Activated CD8-positive, alpha-beta memory T cell treated with anti-CD3 and anti-CD28 coated beads, Interleukin-2, amount 10 ng/mL, durations not matched to agents 7 days and 5 days (primary cell): ENCODE results near the gene FOXJ1. TPM values are rescaled to one million over a fixed set of nuclear protein-coding genes. Genes with fewer than 3 reads are reported as not detected.

Experiments used
- ATAC-seq: fragments of 150-1000 bp; cut with Tn5 transposase; one replicate; pipeline ENCODE4 v1.10.0; 2021; ENCODE audit warnings: moderate library complexity
- CTCF ChIA-PET: fragments of 350-600 bp; sonication (Branson Sonifier 250); formaldehyde crosslinking; loops from one replicate; lab custom pipeline; 2021; ENCODE audit warnings: antibody characterized with exemption; lab: Charles Lee
- DNase-seq: peaks from one replicate; pipeline ENCODE4 v3.0.0-alpha.2; 2020
- H3K27ac Mint-ChIP-seq: one replicate; pipeline ENCODE4 v1.8.0; 2021; ENCODE audit warnings: mild to moderate bottlenecking, mixed read lengths
- H3K27me3 Mint-ChIP-seq: one replicate; pipeline ENCODE4 v1.8.0; 2021; ENCODE audit warnings: mixed read lengths
- H3K36me3 Mint-ChIP-seq: one replicate; pipeline ENCODE4 v1.8.0; 2021; ENCODE audit warnings: mild to moderate bottlenecking, mixed read lengths
- H3K4me1 Mint-ChIP-seq: one replicate; pipeline ENCODE4 v1.8.0; 2021; ENCODE audit warnings: mixed read lengths
- H3K4me3 Mint-ChIP-seq: one replicate; pipeline ENCODE4 v1.8.0; 2021; ENCODE audit warnings: mild to moderate bottlenecking, moderate library complexity, mixed read lengths
- H3K9me3 Mint-ChIP-seq: one replicate; pipeline ENCODE4 v1.8.0; 2022; ENCODE audit warnings: low read depth, mixed read lengths
- total RNA-seq, 2 experiments: library from RNA; stranded (reverse); gene quantifications; one replicate each; pipeline ENCODE4 v1.2.3, GENCODE V29; 2021

Gene FOXJ1
- total RNA-seq, 2 experiments from 2014 or later, result 0.55 TPM; not detected in 1

- ATAC-seq, result no peak
- peaks cover 20% of the 10 kb centered on the region for H3K36me3 Mint-ChIP-seq
- no peaks in the 10 kb centered on the region for H3K9me3 Mint-ChIP-seq
- DNase-seq, result no peak
- peak overlapping the region; percentile 98 for H3K4me3 Mint-ChIP-seq
- no peaks in the 10 kb centered on the region for H3K27me3 Mint-ChIP-seq
- H3K27ac Mint-ChIP-seq, result peak overlapping the region; percentile 97
- peaks cover 16% of the 10 kb centered on the region for H3K4me1 Mint-ChIP-seq
- CTCF ChIA-PET, result interaction anchor here (0.9 to 4.0 kb wide), 15 partner anchors 8 to 281 kb away, joined by 3 to 21 read pairs (median 5); partner anchors contain the start of gene ZACN
Measured at GRCh38 chr17:76104140-76104895, 36.7 kb downstream of the FOXJ1 start.

DNA sequence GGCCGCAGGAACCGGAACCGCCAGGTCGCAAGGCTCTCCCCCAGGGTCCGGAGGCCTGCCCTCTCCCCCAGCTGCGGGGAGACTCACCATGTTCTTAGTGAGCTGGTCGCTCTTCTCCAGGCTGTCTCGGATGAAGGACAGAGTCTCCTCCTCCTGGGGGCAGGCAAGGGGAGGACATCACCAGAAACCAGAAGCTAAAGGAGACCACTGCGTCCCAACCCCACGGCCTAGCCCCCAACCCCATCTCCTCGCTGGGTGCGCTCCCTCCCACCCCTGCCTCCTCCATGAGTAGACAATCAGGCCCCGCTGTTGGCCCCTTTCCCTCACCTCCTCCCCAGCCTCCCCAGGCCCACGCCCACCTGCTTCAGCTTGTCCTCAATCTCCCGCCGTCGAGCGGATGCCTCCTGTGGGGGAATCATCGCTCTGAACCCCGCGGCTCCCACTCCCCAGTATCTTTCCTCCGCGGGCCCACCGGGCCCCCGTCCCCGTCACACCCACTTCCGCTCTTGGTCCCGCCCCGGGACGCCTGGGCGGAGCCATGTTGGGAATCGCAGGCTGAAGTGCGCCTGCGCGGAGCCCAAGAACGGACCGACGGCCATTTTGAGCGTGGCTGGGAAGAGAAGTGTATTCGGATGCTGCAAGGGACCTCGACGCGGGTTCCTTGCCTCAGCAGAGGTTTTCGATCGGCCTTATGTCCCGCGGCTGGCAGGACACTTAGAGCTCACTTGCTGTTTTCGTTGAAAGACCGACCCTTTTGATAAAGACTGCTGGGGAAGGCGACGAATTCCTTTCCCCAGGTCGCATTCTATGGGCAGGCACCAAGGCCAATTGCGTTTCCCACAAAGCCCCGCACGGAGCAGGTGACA, 37.5 kb downstream of the FOXJ1 start, which contains the start of gene EXOC7:
Gene EXOC7, minus strand, starts transcription at position 514 of the 866 bp plus-strand sequence. Its CDS starts 95 bp downstream, at position 419.
- Mint-ChIP-seq H3K27ac (peak within 1 kb of the TSS; percentile 97), H3K9me3 (no peaks in the 10 kb centered on the region), H3K4me1 (peaks cover 16% of the 10 kb centered on the region), H3K4me3 (peak within 1 kb of the TSS; percentile 98), H3K36me3 (peaks cover 25% of the 10 kb centered on the region), H3K27me3 (no peaks in the 10 kb centered on the region)
- DNase-seq (peak; percentile 94), ATAC-seq (peak; percentile 94)
- CTCF ChIA-PET, result interaction anchor here (0.8 to 4.0 kb wide), 22 partner anchors 8 to 282 kb away, joined by 3 to 21 read pairs (median 4); partner anchors contain the start of genes PRPSAP1 and ZACN

GRCh38 chr17:76102944-76103273, 38.1 kb downstream of the FOXJ1 start:
- H3K4me1 Mint-ChIP-seq, result peaks cover 16% of the 10 kb centered on the region
- H3K27ac Mint-ChIP-seq, result peak overlapping the region; percentile 97
- H3K4me3 Mint-ChIP-seq, result peak overlapping the region; percentile 98
- CTCF ChIA-PET, result interaction anchor here (0.8 to 3.1 kb wide), 18 partner anchors 9 to 282 kb away, joined by 3 to 21 read pairs (median 4); partner anchors contain the start of genes PRPSAP1 and ZACN
- no peaks in the 10 kb centered on the region for H3K9me3 Mint-ChIP-seq
- no peak for ATAC-seq
- DNase-seq, result no peak
- H3K36me3 Mint-ChIP-seq, result peaks cover 26% of the 10 kb centered on the region
- H3K27me3 Mint-ChIP-seq, result no peaks in the 10 kb centered on the region

DNA sequence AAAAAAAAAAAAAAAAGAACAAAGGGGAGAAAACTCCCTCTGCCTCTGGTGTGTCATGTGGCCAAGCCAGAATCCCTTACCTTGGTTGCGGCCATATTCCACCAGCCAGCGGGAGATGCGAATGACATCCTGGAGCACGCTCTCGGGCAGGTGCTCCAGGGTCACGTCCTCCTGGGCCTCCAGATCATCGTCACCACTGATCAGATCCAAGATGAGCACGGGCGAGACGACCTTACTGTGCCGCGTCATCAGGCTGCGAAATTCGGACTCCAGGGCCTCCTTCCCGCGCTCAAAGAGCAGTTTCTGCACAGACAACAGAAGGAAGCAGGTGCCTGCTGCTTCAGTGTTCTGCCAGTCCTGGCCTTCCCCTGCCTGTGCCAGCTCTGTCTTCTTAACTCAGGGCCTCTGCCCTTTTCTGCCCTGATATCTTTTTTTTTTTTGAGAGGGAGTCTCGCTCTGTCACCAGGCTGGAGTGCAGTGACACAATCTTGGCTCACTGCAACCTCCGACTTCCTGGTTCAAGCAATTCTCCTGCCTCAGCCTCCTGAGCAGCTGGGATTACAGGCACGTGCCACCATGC, 43.2 kb downstream of the FOXJ1 start:
- Mint-ChIP-seq H3K4me1 (peaks cover 12% of the 10 kb centered on the region), H3K4me3 (no peak overlapping the region), H3K27me3 (no peaks in the 10 kb centered on the region), H3K27ac (no peak overlapping the region), H3K36me3 (peaks cover 44% of the 10 kb centered on the region), H3K9me3 (no peaks in the 10 kb centered on the region)
- CTCF ChIA-PET, result no interaction called here
- ATAC-seq (no peak), DNase-seq (no peak)

DNA sequence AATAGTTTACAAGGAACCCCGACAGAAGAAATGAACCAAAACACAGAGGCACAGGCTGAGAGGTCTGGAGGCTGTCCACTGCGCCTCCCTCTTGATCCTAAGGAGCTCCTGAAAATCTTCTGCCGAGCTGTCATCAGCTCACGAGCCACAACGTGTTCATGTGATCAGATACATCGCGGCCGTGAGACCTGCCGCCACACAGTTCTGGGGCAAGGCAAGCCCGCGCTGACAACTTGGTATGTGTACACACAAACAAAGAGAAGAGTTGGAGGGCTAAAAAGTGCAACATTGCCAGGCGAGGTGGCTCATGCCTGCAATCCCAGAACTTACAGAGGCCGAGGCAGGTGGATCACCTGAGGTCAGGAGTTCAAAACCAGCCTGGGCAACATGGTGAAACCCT, 45.1 kb downstream of the FOXJ1 start:
- peaks cover 34% of the 10 kb centered on the region for H3K36me3 Mint-ChIP-seq
- no peak overlapping the region for H3K4me3 Mint-ChIP-seq
- H3K27me3 Mint-ChIP-seq, result no peaks in the 10 kb centered on the region
- no peaks in the 10 kb centered on the region for H3K9me3 Mint-ChIP-seq
- ATAC-seq (no peak), DNase-seq (no peak)
- H3K4me1 Mint-ChIP-seq, result peaks cover 2% of the 10 kb centered on the region
- no peak overlapping the region for H3K27ac Mint-ChIP-seq
- CTCF ChIA-PET, result interaction anchor here (1.0 to 1.4 kb wide), 2 partner anchors 8 to 12 kb away, joined by 3 to 4 read pairs; partner anchors contain the start of gene EXOC7

DNA sequence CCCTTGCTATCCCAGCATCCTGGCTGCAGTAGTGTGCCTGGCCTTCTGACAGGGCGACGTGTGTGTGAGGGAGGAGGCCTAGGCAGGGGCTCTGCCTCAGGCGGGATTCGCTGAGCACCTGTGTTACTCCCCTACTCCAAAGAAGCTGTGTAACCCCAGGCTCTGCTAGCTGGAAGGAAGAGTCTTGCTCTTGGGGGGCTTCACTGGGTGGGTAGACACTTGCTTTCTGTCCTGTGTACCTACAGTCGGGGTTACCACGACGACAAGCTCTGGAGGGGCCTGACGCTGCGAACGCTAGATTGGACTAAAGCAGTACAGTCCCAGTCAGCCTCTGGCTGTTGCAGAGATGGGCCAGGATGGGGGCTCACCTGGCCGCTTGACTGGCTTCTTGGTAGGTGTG, 47.0 kb downstream of the FOXJ1 start:
- H3K36me3 Mint-ChIP-seq, result peaks cover 26% of the 10 kb centered on the region
- DNase-seq, result no peak

GRCh38 chr17:76092526-76093413, 48.3 kb downstream of the FOXJ1 start:
- no peaks in the 10 kb centered on the region for H3K27me3 Mint-ChIP-seq
- H3K4me3 Mint-ChIP-seq, result no peak overlapping the region
- ATAC-seq, result no peak
- no peaks in the 10 kb centered on the region for H3K9me3 Mint-ChIP-seq
- DNase-seq, result no peak
- H3K4me1 Mint-ChIP-seq, result no peaks in the 10 kb centered on the region
- H3K36me3 Mint-ChIP-seq, result peaks cover 24% of the 10 kb centered on the region
- CTCF ChIA-PET, result interaction anchor here (0.6 to 1.4 kb wide), 5 partner anchors 13 to 79 kb away, joined by 3 to 5 read pairs (median 4); no protein-coding TSS in a partner anchor
- H3K27ac Mint-ChIP-seq, result no peak overlapping the region

More for the DNA sequence above, 47.0 kb downstream of the FOXJ1 start:
- no peaks in the 10 kb centered on the region for H3K27me3 Mint-ChIP-seq
- CTCF ChIA-PET, result interaction anchor here (0.5 to 1.5 kb wide), 3 partner anchors 9 to 79 kb away, joined by 3 to 6 read pairs (median 3); no protein-coding TSS in a partner anchor
- no peak overlapping the region for H3K27ac Mint-ChIP-seq
- H3K4me1 Mint-ChIP-seq, result no peaks in the 10 kb centered on the region
- no peak for ATAC-seq
- no peaks in the 10 kb centered on the region for H3K9me3 Mint-ChIP-seq
- H3K4me3 Mint-ChIP-seq, result no peak overlapping the region

GRCh38 chr17:76091526-76092286, 49.3 kb downstream of the FOXJ1 start:
- CTCF ChIA-PET, result interaction anchor here (1.2 kb wide), 1 partner anchor 78 kb away, joined by 5 read pairs; no protein-coding TSS in a partner anchor
- H3K27ac Mint-ChIP-seq, result peak overlapping the region; percentile 1
- no peaks in the 10 kb centered on the region for H3K27me3 Mint-ChIP-seq
- peaks cover 17% of the 10 kb centered on the region for H3K36me3 Mint-ChIP-seq
- H3K9me3 Mint-ChIP-seq, result no peaks in the 10 kb centered on the region
- DNase-seq (no peak), ATAC-seq (no peak)
- no peaks in the 10 kb centered on the region for H3K4me1 Mint-ChIP-seq
- H3K4me3 Mint-ChIP-seq, result no peak overlapping the region

- no peak overlapping the region for H3K27ac Mint-ChIP-seq
- H3K9me3 Mint-ChIP-seq, result no peaks in the 10 kb centered on the region
- DNase-seq, result no peak
- no peak overlapping the region for H3K4me3 Mint-ChIP-seq
- no peaks in the 10 kb centered on the region for H3K27me3 Mint-ChIP-seq
- CTCF ChIA-PET, result interaction anchor here (0.5 to 1.0 kb wide), 2 partner anchors 13 to 31 kb away, joined by 3 read pairs; partner anchors contain the start of gene EXOC7
- H3K4me1 Mint-ChIP-seq, result no peaks in the 10 kb centered on the region
- H3K36me3 Mint-ChIP-seq, result peaks cover 12% of the 10 kb centered on the region
- ATAC-seq, result no peak
Measured at GRCh38 chr17:76090517-76091129, 50.4 kb downstream of the FOXJ1 start.

GRCh38 chr17:76089680-76090516, 51.1 kb downstream of the FOXJ1 start:
- Mint-ChIP-seq H3K27ac (no peak overlapping the region), H3K36me3 (peaks cover 11% of the 10 kb centered on the region)
- CTCF ChIA-PET, result interaction anchor here (1.0 kb wide), 2 partner anchors 14 to 81 kb away, joined by 3 to 4 read pairs; partner anchors contain the start of gene EXOC7

More at GRCh38 chr17:76089680-76090516, 51.1 kb downstream of the FOXJ1 start:
- no peaks in the 10 kb centered on the region for H3K9me3 Mint-ChIP-seq
- H3K4me1 Mint-ChIP-seq, result no peaks in the 10 kb centered on the region
- H3K27me3 Mint-ChIP-seq, result no peaks in the 10 kb centered on the region
- DNase-seq, result no peak
- no peak overlapping the region for H3K4me3 Mint-ChIP-seq
- no peak for ATAC-seq
